ENCODE measurements around the gene HCAR2.
A peak's percentile ranks its signal among the peaks of the same experiment; 100 is the strongest.
"Not testable (repeated sequence)": the region's sequence is repeated elsewhere in the genome, so short reads cannot be mapped to it uniquely, and the experiment has no call there.

HCAR2 gene

DNA sequence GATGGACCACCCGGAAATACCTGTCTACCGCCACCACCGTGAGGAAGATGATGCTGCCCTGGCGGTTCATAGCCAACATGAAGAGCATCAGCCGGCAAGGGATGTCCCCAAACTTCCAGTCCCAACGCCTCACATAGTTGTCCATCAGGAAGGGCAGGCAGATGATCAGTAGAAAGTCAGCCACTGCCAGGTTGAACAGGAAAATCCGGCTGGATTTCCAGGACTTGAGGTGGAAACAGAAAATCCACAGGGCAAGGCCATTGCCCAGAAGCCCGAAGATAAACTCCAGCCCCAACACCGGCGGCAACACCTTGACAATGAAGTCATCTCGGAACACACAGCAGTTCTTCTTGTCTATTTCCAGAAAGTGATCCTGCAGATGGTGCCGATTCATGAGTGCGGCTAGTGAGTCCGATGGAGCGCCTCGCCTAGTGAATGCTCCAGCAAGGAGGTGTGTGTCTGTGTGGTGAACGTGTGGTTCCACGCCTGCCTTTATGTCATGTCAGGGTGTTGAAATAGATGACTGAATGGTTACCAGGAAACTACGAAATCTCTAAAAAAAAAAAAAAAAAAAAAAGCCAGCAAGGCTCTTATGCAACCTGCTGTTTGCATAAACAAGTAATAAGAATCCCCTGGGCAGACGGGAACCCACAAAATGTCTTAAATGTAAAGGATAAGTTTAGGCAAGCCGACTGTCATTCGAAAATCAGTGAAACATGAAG, at the start of gene HCAR2:
HCAR2 (minus strand) TSS at position 468 of the 722 bp plus-strand sequence; CDS start at position 394, 74 bp downstream.
- not testable (repeated sequence) for DNase-seq (ENCODE audit: low spot score)

DNA sequence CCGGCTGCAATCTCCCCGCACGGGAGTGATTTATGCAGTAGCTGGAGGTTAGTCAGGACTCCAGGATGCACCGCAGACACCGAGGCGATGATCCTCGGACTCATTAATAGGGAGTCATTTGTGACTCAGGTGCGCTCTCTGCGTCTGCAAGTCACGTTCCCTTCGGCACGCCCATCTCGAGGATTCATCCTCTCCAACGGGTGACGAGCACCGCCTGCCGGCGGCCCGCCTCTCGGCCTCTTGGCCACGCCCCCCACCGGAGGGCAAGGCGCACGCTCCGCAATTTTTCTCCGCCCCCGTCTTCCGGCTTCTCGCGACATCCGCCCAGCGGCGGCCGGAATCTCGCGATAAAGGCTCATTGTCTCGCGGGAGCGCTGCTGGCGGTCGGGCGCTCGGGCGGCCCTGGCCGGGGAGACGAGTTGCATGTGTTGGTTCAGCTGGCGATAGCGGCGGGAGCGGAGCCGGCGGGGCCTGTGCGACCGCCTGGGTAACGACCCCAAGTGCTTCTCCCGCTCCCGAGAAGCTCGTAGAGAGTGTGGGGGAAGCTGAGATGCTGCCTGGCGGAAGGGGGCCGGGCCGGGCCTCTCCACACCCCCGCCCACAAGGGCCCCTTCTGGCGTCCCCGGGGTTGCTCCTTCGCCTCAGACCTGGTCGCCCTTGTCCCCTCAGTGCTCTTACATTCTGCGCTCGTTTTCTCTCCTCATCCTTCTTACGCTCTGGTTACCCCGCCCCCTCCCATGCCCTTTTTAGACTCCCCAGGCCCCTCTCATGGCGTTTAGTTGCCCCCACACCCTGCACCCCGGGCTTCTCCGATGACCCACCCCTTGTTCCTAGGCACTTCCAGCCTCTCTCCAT, 49.5 kb upstream of the HCAR2 start, which contains the start of gene DENR:
DENR (plus strand) TSS at position 361 of the 855 bp plus-strand sequence. CDS start 878 bp downstream, outside the sequence.
- DNase-seq (ENCODE audit: low spot score) = peak; percentile 97

DNA sequence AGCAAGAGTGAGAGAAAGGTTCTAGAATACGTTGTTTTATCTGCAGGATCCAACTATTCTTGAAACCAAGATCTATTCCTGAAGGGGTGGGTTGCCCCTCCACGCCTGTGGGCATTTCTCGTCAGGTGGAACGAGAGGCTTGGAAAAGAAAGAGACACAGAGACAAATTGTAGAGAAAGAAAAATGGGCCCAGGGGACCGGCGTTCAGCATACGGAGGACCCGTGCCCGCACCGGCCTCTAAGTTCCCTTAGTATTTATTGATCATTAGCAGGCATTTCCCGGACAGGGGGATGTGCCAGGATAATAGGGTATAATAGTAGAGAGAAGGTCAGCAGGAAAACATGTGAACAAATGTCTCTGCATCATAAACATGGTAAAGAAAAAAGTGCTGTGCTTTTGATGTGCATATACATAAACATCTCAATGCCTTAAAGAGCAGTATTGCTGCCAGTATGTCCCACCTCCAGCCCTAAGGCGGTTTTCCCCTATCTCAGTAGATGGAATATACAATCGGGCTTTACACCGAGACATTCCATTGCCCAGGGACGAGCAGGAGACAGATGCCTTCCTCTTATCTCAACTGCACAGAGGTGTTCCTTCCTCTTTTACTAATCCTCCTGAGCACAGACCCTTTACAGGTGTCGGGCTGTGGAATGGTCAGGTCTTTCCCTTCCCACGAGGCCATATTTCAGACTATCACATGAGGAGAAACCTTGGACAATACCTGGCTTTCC, 47.8 kb upstream of the HCAR2 start:
- not testable (repeated sequence) for DNase-seq (ENCODE audit: low spot score)

DNA sequence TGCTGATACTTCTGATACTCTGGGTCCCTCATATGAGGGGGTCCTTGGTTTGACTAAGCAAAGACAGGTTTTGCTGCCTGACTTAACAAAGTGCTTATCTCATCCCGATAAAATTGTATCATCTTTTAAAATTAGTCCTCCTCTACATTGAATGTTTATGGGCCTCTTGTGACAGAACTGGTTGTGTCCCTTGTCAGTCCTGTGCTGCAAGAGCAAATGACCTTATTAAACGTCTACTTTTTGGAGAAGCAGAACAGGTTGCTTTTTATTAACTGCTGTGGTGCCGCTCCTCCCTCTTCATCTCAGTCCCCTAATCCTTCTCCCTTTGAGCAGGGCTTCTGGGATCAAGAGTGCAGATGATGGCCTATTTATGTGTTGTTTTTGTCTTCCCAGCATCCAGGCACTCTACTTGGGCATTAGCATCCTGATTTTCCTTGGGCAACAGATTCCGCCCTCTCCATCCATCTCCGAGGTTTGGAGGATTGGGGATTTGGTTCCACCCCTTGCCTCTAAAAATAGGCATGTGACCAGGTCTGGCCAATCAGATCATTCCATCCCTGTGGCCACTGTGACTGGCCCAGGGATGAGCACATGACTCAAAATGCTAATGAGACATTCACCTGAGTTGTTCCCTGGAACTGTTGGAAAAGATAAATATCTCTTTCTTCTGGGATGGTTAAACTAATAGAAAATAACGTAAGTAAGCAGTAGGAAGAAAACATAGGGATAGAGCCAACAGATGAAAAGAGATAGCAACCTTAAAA, 46.6 kb upstream of the HCAR2 start:
- no peak for DNase-seq (ENCODE audit: low spot score)

DNA sequence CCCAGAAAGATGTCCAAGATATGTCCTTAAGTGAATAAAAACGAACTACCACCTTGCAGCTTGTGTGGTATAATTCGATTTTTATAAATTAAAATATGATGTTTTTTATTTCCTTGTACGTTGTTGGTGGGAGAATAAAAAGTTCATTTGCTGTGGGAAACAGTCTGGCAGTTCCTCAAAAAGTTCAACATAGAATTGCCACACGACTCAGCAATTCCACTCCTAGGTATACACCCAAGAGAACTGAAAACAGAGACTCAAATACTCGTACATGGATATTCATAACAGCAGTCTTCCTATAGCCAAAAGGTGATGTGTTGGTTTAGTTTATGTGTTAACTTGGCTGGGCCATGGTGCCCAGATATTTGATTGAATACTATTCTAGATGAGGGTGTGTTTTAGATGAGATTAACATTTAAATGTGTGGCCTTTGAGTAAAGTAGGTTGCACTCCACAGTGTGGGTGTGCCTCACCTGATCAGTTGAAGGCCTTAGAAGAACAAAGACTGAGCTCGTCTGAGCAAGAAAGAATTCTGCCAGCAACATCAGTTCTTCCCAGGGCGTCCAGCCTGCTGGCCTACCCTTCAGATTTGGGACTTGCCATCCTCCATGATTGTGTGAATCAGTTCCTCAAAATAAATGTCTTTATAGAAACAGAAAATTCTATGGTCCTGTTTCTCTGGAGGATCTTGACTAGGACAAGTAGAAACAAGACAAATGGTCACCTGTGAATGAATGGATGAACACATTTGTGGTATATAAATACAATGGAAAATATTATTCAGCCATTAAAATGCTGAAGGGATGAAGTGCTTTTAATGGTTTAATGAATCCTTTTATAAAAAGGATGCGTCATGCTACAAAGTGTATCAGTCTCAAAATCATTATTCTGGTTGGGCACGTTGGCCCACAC, 44.3 kb upstream of the HCAR2 start:
- no peak for DNase-seq (ENCODE audit: low spot score)

DNA sequence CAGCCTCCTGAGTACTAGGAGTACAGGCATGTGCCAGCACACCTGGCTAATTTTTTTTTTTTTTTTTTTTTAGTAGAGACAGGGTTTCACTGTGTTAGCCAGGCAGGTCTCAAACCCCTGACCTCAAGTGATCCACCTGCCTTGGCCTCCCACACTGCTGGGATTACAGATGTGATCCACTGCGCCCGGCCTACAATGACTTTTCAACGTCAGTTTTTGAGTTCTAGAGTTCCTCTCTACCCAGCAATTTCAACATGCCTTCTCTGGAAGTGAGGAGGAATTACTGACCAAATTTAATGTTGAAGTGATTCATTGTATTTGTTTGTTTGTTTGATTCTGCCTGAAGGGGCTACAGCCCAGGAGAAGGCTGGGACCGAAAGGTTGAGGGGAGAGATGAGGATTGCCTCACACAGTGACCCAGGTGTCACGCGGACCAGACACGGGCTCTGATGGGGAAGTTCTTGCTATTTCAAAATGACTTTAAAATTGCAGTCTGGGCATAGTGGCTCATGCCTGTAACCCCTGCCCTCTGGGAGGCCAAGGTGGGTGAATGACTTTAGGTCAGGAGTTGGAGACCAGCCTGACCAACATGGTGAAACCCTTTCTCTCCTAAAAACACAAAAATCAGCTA, 40.9 kb upstream of the HCAR2 start:
- no peak for DNase-seq (ENCODE audit: low spot score)

- DNase-seq (ENCODE audit: low spot score) = no peak
These were observed 37.2 kb upstream of the HCAR2 start for GRCh38 chr12:122740351-122740750.

DNA sequence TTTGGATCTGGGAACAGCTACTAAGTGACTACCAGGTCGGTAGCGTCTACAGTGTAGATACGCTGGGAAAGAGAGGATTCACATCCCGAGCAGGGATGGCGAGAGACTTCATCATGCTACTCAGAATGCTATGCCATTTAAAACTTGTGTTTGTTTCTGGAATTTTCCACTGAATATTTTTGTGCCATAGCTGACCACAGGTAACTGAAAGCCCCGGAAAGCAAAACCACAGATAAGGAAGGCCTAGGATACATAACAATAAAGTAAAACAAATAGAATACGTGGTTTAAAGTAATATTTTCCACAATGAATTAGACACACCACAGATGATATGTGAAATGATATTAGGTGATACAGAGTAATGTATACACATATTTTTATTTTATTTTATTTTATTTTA, 35.4 kb upstream of the HCAR2 start:
- DNase-seq (ENCODE audit: low spot score) = no peak

- DNase-seq (ENCODE audit: low spot score) = no peak
These were observed 29.5 kb upstream of the HCAR2 start for GRCh38 chr12:122732611-122733010.

- DNase-seq (ENCODE audit: low spot score) = no peak
These were observed 29.0 kb upstream of the HCAR2 start for GRCh38 chr12:122732170-122732569.

- DNase-seq (ENCODE audit: low spot score) = no peak
These were observed 27.3 kb upstream of the HCAR2 start, which contains the start of gene HCAR1 for GRCh38 chr12:122730215-122731014. HCAR1 (minus strand) TSS chr12:122730844; CDS start chr12:122730339, 505 bp downstream.

- DNase-seq (ENCODE audit: low spot score) = no peak
These were observed 26.5 kb upstream of the HCAR2 start for GRCh38 chr12:122729583-122730214.

DNA sequence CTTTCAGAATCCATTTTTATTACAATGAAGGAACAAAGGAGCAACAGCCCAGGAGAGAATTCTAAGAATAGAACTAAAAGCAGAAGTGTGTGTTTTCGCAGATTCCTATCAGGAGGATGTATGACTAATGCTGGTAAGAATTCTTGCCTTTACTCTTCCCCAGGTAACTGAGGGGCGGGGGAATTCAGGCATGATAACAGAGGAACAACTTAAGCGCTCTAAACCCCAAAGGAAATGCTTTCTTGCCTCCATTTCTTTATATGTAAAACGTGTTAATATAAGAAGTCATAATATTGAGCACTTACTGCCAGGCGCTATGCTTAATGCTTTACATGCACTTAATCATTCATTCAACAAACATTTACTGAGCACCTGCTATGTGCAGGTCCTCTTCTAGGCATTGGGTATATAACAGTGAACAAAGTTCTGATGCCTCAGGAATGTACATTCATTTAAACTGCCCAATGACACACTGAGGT, 23.0 kb upstream of the HCAR2 start:
- no peak for DNase-seq (ENCODE audit: low spot score)

- DNase-seq (ENCODE audit: low spot score) = no peak
These were observed 22.4 kb upstream of the HCAR2 start for GRCh38 chr12:122725452-122726079.

DNA sequence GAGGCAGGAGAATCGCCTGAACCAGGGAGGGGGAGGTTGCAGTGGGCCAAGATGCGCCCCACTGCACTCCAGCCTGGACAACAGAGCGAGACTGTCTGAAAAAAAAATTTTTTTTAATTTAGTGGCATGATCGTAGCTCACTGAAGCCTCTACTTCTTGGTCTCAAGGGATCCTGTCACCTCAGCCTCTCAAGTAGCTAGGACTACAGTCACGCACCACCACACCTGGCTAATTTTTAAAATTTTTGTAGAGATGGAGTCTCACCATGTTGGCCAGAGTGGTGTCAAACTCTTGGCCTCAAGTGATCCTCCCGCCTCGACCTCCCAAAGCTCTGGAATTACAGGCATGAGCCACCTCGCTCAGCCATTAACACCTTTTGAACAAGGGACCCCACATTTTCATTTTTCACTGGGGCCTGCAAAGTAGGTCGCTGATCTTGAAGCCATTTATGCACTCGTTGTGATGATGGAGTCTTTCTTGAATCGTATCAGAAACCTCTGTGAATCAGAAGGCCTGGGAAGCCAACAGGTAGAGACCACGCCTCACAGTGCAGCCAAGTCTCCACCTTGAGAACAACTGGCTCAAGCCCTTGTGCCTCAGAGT, 21.6 kb upstream of the HCAR2 start:
- DNase-seq (ENCODE audit: low spot score) = no peak

GRCh38 chr12:122722387-122722786, 19.2 kb upstream of the HCAR2 start:
- no peak for DNase-seq (ENCODE audit: low spot score)

DNA sequence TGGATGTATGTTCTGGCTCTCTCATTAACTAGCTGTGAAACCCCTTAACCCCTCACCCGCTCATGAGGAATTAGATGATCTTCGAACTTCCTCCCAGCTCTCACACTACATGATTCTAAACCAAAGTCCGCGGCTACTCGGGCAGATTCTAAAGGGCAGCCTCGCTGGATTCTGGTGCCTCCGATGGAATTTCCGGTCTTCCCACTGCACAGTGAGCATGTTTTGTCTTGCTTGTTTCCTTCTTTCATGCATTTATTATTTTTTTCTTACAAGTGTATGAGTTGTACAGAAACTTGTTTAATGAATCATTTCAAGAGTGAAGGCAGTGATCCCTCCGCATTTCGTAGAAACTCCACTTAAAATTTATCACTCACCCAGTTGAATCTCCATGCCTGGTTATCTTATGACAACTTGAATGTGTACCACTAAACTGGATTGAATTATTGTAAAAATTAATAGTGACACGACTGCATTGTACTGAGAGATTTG, 17.9 kb upstream of the HCAR2 start:
- DNase-seq (ENCODE audit: low spot score) = peak; percentile 66
